Stomach (tissue), 4 donors: ENCODE results near the gene ANO5.

Source experiments
- POLR2A ChIP-seq, 4 donors: fragments of 450-650 bp; IDR thresholded peaks; one replicate each; pipeline ENCODE4 v1.6.1; 2016; ENCODE audit warnings: antibody characterized with exemption in 4 of 4, control low read depth in 2 of 4, mild to moderate bottlenecking in 1 of 4, moderate library complexity in 1 of 4
- POLR2AphosphoS5 ChIP-seq, 3 donors: sonication (generic); formaldehyde crosslinking; IDR thresholded peaks; one replicate each; pipeline ENCODE4 v1.6.1; 2016; ENCODE audit warnings: antibody characterized with exemption in 3 of 3

GRCh38 chr11:22189660-22190059 is 3.2 kb upstream of the ANO5 start:
- TF ChIP-seq POLR2AphosphoS5 (IDR thresholded peaks at IDR 0.05) (no peak), POLR2A (IDR thresholded peaks at IDR 0.05) (no peak)
